GM12801 (cell line): ENCODE measurements around the gene MEIS2.

Experiments
- CTCF ChIP-seq: IDR thresholded peaks from one replicate; pipeline ENCODE4 v1.5.1; 2011; ENCODE audit warnings: control low read depth; ENCODE audit not compliant: insufficient read length; ENCODE audit errors: extremely low read depth

Gene MEIS2

GRCh38 chr15:37017031-37017625 is 83.2 kb downstream of the MEIS2 start:
- no peak for TF ChIP-seq CTCF

GRCh38 chr15:37016231-37016630 is 84.1 kb downstream of the MEIS2 start:
- TF ChIP-seq CTCF: no peak

- no peak for TF ChIP-seq CTCF
Measured at GRCh38 chr15:37015451-37015850, 84.9 kb downstream of the MEIS2 start.

- TF ChIP-seq CTCF: no peak
Measured at GRCh38 chr15:37015035-37015434, 85.3 kb downstream of the MEIS2 start.

- no peak for TF ChIP-seq CTCF
Measured at GRCh38 chr15:37014566-37014965, 85.8 kb downstream of the MEIS2 start.

GRCh38 chr15:37014137-37014536 is 86.2 kb downstream of the MEIS2 start:
- TF ChIP-seq CTCF: no peak

GRCh38 chr15:37010595-37010994 is 89.8 kb downstream of the MEIS2 start:
- TF ChIP-seq CTCF: no peak

GRCh38 chr15:37009288-37009687 is 91.1 kb downstream of the MEIS2 start:
- no peak for TF ChIP-seq CTCF
